HepG2 (cell line): ENCODE measurements around the gene ALCAM. TPM values are rescaled to one million over a fixed set of nuclear protein-coding genes. Genes with fewer than 3 reads are reported as not detected.

Source experiments
- ATAC-seq: fragments of 200-7000 bp; cut with Tn5 transposase; 3 replicates; pipeline ENCODE4 v1.9.1; 2020; ENCODE audit warnings: mild to moderate bottlenecking, moderate library complexity
- BruUV-seq: library from RNA; stranded (reverse); fragments of 400-500 nt; replicated peaks from 2 replicates; lab custom pipeline; 2021; lab: Mats Ljungman, UMichigan
- CTCF ChIA-PET: fragments of 300-600 bp; formaldehyde crosslinking; extraction: SDS; loops from one replicate; lab custom pipeline; 2021; ENCODE audit warnings: low total read pairs, inconsistent platforms, low intra/inter-chr PET ratio; lab: Yijun Ruan, JAX
- POLR2A ChIA-PET: fragments of 350-600 bp; sonication (Branson Sonifier 250); formaldehyde crosslinking; loops from one replicate; lab custom pipeline; 2020; ENCODE audit warnings: antibody characterized with exemption, inconsistent platforms; lab: Yijun Ruan, JAX
- DNase-seq: peaks from one replicate; pipeline ENCODE4 v3.0.0-alpha.2; 2015; ENCODE audit warnings: low spot score
- FAIRE-seq: peaks from 3 replicates; lab custom pipeline; 2011; peaks lifted over from hg19 to GRCh38; lab: Jason Lieb, UNC
- H2AFZ ChIP-seq: one replicate; pipeline ENCODE4 v1.6.1; 2011; ENCODE audit warnings: low read length, inconsistent platforms
- H3K27ac ChIP-seq: fragments of 300-600 bp; 3 replicates; pipeline ENCODE4 v1.8.0; 2011; ENCODE audit warnings: mixed run types, mild to moderate bottlenecking, mixed read lengths, low read length, inconsistent platforms; ENCODE audit not compliant: insufficient read depth; ENCODE audit errors: extremely low read length
- H3K27me3 ChIP-seq, 2 experiments: fragments of 200-600 bp in 1 of 2; 2 replicates in 1 of 2; 3 replicates in 1 of 2; pipeline versions ENCODE4 v1.6.0 to v1.8.0; 2011; ENCODE audit warnings: low read length in 2 of 2, mild to moderate bottlenecking in 2 of 2, moderate library complexity in 2 of 2, inconsistent platforms in 1 of 2; ENCODE audit not compliant: insufficient read depth in 2 of 2, control insufficient read depth in 1 of 2
- H3K36me3 ChIP-seq, 2 experiments: fragments of 200-600 bp in 1 of 2; replicated peaks in 1 of 2; 2 replicates in 1 of 2; 3 replicates in 1 of 2; pipeline versions ENCODE4 v1.5.1 to v1.8.0; 2011; ENCODE audit warnings: low read length in 2 of 2, inconsistent platforms in 1 of 2; ENCODE audit not compliant: insufficient read depth in 2 of 2, control insufficient read depth in 1 of 2
- H3K4me1 ChIP-seq: 2 replicates; pipeline ENCODE4 v1.5.1; 2012; ENCODE audit warnings: low read length, inconsistent platforms; ENCODE audit not compliant: insufficient read depth
- H3K4me2 ChIP-seq: 2 replicates; pipeline ENCODE4 v1.6.0; 2011; ENCODE audit warnings: low read depth, low read length, inconsistent platforms
- H3K4me3 ChIP-seq, 3 experiments: fragments of 200-600 bp in 1 of 3; sonication (generic), shearing (Covaris generic) in 1 of 3; replicated peaks in 1 of 3; 2 replicates each; pipeline ENCODE4 v1.5.1; 2011 to 2016; ENCODE audit warnings: low read length in 3 of 3, inconsistent platforms in 2 of 3, low read depth in 2 of 3, mild to moderate bottlenecking in 2 of 3, control low read depth in 1 of 3, mixed read lengths in 1 of 3; ENCODE audit not compliant: insufficient read depth in 1 of 3
- H3K79me2 ChIP-seq: one replicate; pipeline ENCODE4 v1.6.1; 2011; ENCODE audit warnings: low read length, inconsistent platforms; ENCODE audit not compliant: insufficient read depth
- H3K9ac ChIP-seq: 2 replicates; pipeline ENCODE4 v1.6.0; 2011; ENCODE audit warnings: mild to moderate bottlenecking, low read depth, low read length, inconsistent platforms; ENCODE audit not compliant: insufficient read depth
- H3K9me3 ChIP-seq: 2 replicates; pipeline ENCODE4 v1.5.1; 2012; ENCODE audit warnings: mild to moderate bottlenecking, low read length
- H4K20me1 ChIP-seq: 2 replicates; pipeline ENCODE4 v1.6.0; 2011; ENCODE audit warnings: inconsistent platforms, mild to moderate bottlenecking, low read length, moderate library complexity; ENCODE audit not compliant: insufficient read depth
- ELK4 ChIP-seq: sonication (generic); formaldehyde crosslinking; IDR thresholded peaks from 2 replicates; pipeline ENCODE4 v1.9.0; 2021; ENCODE audit warnings: missing genetic modification reagents, borderline replicate concordance
- FOXO4 ChIP-seq: sonication (generic); formaldehyde crosslinking; conservative IDR thresholded peaks from 2 replicates; pipeline ENCODE4 v1.8.1; 2023; ENCODE audit warnings: missing genetic modification reagents
- HES4 ChIP-seq: sonication (generic); formaldehyde crosslinking; IDR thresholded peaks from 2 replicates; pipeline ENCODE4 v1.9.0; 2021; ENCODE audit warnings: mild to moderate bottlenecking, missing genetic modification reagents, borderline replicate concordance
- IRF9 ChIP-seq: sonication (generic); formaldehyde crosslinking; IDR thresholded peaks from 2 replicates; pipeline ENCODE4 v1.8.0; 2022; ENCODE audit warnings: missing genetic modification reagents, mild to moderate bottlenecking, borderline replicate concordance
- MYC ChIP-seq: sonication (generic); formaldehyde crosslinking; IDR thresholded peaks from 2 replicates; pipeline ENCODE4 v1.9.0; 2021; ENCODE audit warnings: missing genetic modification reagents, borderline replicate concordance
- NCOA1 ChIP-seq: sonication (generic); formaldehyde crosslinking; IDR thresholded peaks from 2 replicates; pipeline ENCODE4 v1.9.0; 2021; ENCODE audit warnings: missing genetic modification reagents
- NFIB ChIP-seq: sonication (generic); formaldehyde crosslinking; IDR thresholded peaks from 2 replicates; pipeline ENCODE4 v1.9.0; 2021; ENCODE audit warnings: missing genetic modification reagents, mild to moderate bottlenecking, borderline replicate concordance
- PRDM10 ChIP-seq: sonication (generic); formaldehyde crosslinking; IDR thresholded peaks from 2 replicates; pipeline ENCODE4 v1.4.0; 2020; ENCODE audit warnings: low read depth, missing genetic modification reagents
- ZNF30 ChIP-seq: sonication (generic); formaldehyde crosslinking; IDR thresholded peaks from 2 replicates; pipeline ENCODE4 v1.5.0; 2020; ENCODE audit warnings: mild to moderate bottlenecking, missing genetic modification reagents
- ZNF572 ChIP-seq: sonication (generic); formaldehyde crosslinking; IDR thresholded peaks from 2 replicates; pipeline ENCODE4 v1.5.1; 2020; ENCODE audit warnings: mild to moderate bottlenecking, missing genetic modification reagents
- ZNF768 ChIP-seq: sonication (generic); formaldehyde crosslinking; IDR thresholded peaks from 2 replicates; pipeline ENCODE4 v1.4.0; 2020; ENCODE audit warnings: missing genetic modification reagents
- ZSCAN20 ChIP-seq: sonication (generic); formaldehyde crosslinking; IDR thresholded peaks from 2 replicates; pipeline ENCODE4 v1.4.0; 2020; ENCODE audit warnings: missing genetic modification reagents, mild to moderate bottlenecking, borderline replicate concordance
- in situ Hi-C: cut with HindIII; loops from 2 replicates; pipeline ENCODE4 v1.10.0; 2017; ENCODE audit warnings: low pct_unique_long_range_greater_than_20kb; ENCODE audit not compliant: extremely low pct_ligation_motif_present
- intact Hi-C: fragments of 100-400 bp; cut with micrococcal nuclease; formaldehyde crosslinking; loops from one replicate; pipeline ENCODE4 v1.10.0; 2022; ENCODE audit not compliant: unreplicated experiment
- polyA plus RNA-seq, 8 experiments: library from polyadenylated mRNA; depleted of rRNA in 3 of 8; stranded (reverse) in 7 of 8; unstranded in 1 of 8; fragments of >200 nt; fragmentation: Illumina TruSeq in 4 of 8; extraction: Trizol in 4 of 8; gene quantifications; 2 replicates each; pipeline versions ENCODE4 v1.2.1 to v1.2.3, GENCODE V29; 2011 to 2016; ENCODE audit warnings: low read depth in 4 of 8, missing spikeins in 1 of 8, mixed read lengths in 1 of 8; ENCODE audit not compliant: insufficient read depth in 1 of 8
- total RNA-seq, 5 experiments: library from RNA; depleted of rRNA; stranded (reverse); fragments of >200 nt; fragmentation: Illumina TruSeq; extraction: Trizol; gene quantifications; 2 replicates each; pipeline ENCODE4 v1.2.3, GENCODE V29; 2016; ENCODE audit warnings: low read depth in 1 of 5

Gene ALCAM
- total and polyA plus RNA-seq, 2 of the 13 experiments (the other 11 are each of a cell fraction or from before 2014, with no cell fraction given): 26.0 to 33.1 TPM

GRCh38 chr3:105473521-105474223 is 107.0 kb downstream of the ALCAM start:
- Histone ChIP-seq H3K36me3 (no peaks in the 10 kb centered on the region), H3K27ac (no peak overlapping the region), H3K79me2 (peaks cover 2% of the 10 kb centered on the region), H3K4me3 (no peak overlapping the region), H3K4me1 (no peaks in the 10 kb centered on the region), H3K27me3 (no peaks in the 10 kb centered on the region), H3K9ac (no peak overlapping the region), H3K9me3 (no peaks in the 10 kb centered on the region; the same call in 1 of the 2 replicates), H3K4me2 (no peak overlapping the region), H2AFZ (no peak overlapping the region), H4K20me1 (no peaks in the 10 kb centered on the region)
- intact Hi-C loops (loop anchor here (5.0 kb wide), 1 partner anchor 36 kb away; no protein-coding TSS in a partner anchor), in situ Hi-C loops (no loop called here)
- FAIRE-seq: no peak
- CTCF ChIA-PET: no interaction called here
- TF ChIP-seq ZNF768 (CRISPR knock-in tag): no peak
- TF ChIP-seq ZNF572 (CRISPR knock-in tag): no peak
- TF ChIP-seq ZSCAN20 (CRISPR knock-in tag): no peak
- TF ChIP-seq NFIB (CRISPR knock-in tag): no peak
- TF ChIP-seq MYC (CRISPR knock-in tag): no peak
- TF ChIP-seq NCOA1 (CRISPR knock-in tag): no peak
- TF ChIP-seq IRF9 (CRISPR knock-in tag): no peak
- TF ChIP-seq ZNF30 (CRISPR knock-in tag): no peak
- no peak for TF ChIP-seq FOXO4 (CRISPR knock-in tag)
- no peak for TF ChIP-seq ELK4 (CRISPR knock-in tag)
- no peak for TF ChIP-seq HES4
- TF ChIP-seq PRDM10 (CRISPR knock-in tag): no peak
- POLR2A ChIA-PET: no interaction called here
- no peak for ATAC-seq
- DNase-seq: no peak
- BruUV-seq: no TSS peak
